ENCODE data around the gene PLCXD1.

DNA sequence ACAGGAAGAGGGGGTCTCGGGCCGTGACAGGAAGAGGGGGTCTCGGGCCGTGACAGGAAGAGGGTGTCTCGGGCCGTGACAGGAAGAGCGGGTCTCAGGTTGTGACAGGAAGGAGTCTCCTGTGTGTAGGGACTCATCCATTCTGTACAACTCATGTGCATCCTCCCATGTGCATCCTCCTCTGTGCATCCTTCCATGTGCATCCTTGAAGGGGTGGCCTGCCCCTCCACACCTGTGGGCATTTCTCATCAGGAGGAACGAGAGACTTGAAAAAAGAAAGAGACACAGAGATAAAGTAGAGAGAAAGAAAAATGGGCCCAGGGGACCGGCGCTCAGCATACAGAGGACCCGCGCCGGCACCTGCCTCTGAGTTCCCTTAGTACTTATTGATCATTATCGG lies 30.2 kb upstream of the PLCXD1 start:
- TF ChIP-seq, protein P1, sequence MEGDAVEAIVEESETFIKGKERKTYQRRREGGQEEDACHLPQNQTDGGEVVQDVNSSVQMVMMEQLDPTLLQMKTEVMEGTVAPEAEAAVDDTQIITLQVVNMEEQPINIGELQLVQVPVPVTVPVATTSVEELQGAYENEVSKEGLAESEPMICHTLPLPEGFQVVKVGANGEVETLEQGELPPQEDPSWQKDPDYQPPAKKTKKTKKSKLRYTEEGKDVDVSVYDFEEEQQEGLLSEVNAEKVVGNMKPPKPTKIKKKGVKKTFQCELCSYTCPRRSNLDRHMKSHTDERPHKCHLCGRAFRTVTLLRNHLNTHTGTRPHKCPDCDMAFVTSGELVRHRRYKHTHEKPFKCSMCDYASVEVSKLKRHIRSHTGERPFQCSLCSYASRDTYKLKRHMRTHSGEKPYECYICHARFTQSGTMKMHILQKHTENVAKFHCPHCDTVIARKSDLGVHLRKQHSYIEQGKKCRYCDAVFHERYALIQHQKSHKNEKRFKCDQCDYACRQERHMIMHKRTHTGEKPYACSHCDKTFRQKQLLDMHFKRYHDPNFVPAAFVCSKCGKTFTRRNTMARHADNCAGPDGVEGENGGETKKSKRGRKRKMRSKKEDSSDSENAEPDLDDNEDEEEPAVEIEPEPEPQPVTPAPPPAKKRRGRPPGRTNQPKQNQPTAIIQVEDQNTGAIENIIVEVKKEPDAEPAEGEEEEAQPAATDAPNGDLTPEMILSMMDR (IDR thresholded peaks at IDR 0.05; ENCODE audit: insufficient read depth, low read depth, low read length): no peak
- no peak for TF ChIP-seq EZH2 (IDR thresholded peaks at IDR 0.05; ENCODE audit: insufficient read depth, low read length)
